Fibroblast of skin of back (primary cell): ENCODE results near the gene POGK.
"Not testable (repeated sequence)": the region's sequence is repeated elsewhere in the genome, so short reads cannot be mapped to it uniquely, and the experiment has no call there.

ENCODE experiments used
- DNase-seq: peaks from one replicate; pipeline ENCODE4 v3.0.0-alpha.2; 2013

Gene POGK

DNA sequence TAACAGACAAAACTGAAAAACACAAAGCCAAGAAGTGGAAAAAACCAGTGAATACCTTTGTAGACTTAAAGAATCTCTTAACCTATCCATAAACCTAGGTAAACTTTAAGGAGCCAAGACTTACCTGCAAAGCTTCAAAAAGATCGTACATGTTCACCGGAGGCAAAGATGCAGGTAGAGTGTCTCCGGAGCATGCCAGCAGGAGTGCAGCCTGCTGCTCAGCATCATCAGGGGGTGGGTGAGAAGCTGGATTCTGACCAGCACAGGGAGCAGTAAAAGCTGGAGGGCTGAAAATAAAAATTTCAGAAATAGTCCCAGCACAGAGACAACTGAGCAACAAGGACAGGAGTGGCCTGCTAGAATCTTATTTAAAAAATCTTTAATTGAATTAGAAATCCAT, 18.7 kb downstream of the POGK start:
- DNase-seq, result no peak

- no peak for DNase-seq
Observed at GRCh38 chr1:166858726-166859419, 19.6 kb downstream of the POGK start.

DNA sequence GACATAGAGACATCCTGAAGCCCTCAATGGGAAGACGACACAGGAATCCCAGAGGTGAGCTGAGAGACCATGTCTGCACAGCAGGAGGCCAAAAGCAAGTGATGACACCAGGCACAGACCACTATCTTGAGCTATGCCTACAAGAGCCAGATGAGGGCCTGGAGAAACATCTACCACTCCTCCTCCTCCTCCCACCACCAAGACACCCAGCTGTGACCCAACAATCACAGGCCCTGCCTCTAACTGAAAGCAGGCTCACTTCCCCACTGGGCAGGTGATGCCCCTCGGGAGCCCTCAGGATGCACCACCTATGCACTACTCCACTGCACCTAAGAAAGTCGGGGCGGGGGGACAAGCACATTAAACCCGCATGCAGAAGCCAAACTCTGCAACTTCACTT, 20.3 kb downstream of the POGK start:
- no peak for DNase-seq

GRCh38 chr1:166865926-166866325, 26.7 kb downstream of the POGK start:
- no peak for DNase-seq

DNA sequence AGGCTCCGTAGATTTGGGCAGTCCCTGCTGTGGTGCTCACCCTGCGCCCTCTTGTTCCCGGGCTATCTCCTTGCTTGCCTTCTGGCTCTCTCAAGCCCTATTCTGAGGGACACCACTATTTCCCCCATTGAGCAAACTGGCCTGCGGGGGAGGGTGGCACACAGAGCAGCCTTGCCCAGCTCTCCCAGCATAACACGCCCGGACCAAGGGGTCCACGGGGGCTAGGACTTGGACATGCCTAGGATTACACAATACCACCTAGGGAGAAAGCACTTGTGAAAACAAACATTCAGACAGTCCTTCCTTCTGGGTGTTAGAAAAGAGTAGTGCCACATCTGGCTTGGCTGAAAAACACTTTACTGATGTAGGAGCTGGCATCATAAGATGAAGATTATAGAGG, 29.4 kb downstream of the POGK start:
- no peak for DNase-seq

- DNase-seq, result no peak
Observed at GRCh38 chr1:166869318-166870099, 30.2 kb downstream of the POGK start.

DNA sequence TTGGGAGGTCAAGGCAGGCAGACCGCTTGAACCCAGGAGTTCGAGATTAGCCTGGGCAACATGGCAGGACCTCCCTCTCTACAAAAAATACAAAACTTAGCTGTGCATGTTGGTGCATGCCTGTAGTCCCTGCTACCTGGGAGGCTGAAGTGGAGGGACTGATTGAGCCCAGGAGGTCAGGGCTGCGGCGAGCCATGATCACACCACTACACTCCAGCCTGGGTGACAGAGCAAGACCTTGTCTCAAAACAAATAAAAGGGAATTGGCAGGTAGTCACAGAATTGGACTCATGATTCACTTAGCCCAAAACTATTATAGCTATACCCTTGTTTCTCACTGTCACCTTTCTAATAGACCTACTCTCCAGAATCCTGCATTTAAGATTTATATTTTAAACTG, 31.3 kb downstream of the POGK start:
- DNase-seq, result no peak

DNA sequence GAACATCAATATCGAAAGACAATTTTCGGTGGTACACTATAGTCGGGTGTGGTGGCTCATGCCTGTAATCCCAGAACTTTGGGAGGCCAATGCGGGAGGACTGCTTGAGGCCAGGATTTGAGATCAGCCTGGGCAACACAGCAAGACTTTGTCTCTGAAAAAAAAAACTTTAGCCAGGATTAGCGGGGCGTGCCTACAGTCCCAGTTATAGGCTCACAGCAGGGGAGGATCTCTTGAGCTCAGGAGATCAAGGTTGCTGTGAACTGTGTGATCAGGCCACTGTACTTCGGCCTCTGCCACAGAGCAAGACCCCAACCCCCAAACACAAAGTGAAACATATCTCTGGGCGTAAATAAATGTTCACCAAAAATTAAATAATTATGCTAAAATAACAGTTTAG, 35.2 kb downstream of the POGK start:
- no peak for DNase-seq

- no peak for DNase-seq
Observed at GRCh38 chr1:166875302-166875733, 36.0 kb downstream of the POGK start.

- peak; percentile 98 for DNase-seq
Observed at GRCh38 chr1:166875734-166876539, 36.7 kb downstream of the POGK start, which contains the start of gene TADA1. Gene TADA1 (minus strand): TSS chr1:166876264. CDS start chr1:166876233, 31 bp downstream.

- DNase-seq, result no peak
Observed at GRCh38 chr1:166876540-166876838, 37.2 kb downstream of the POGK start.

- DNase-seq, result not testable (repeated sequence)
Observed at GRCh38 chr1:166878173-166878917, 39.1 kb downstream of the POGK start.

DNA sequence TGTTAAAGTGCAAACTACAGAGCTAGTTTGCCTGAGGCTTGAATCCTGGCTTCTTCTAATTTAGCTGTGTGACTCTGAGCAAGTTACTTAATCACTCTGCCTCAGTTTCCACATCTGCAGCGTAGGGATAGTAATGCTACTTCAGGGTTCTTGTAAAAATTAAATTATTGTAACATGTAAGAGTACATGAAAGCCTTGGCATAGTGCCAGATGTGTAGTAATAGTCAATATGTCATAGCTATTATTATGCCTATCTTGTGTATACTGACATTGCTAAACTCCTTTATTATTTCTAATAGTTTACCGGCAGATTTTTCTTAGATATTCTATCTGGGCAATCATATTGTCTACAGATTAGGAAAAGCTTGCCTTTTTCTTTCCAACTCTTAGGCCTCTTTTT, 43.6 kb downstream of the POGK start:
- DNase-seq, result no peak

DNA sequence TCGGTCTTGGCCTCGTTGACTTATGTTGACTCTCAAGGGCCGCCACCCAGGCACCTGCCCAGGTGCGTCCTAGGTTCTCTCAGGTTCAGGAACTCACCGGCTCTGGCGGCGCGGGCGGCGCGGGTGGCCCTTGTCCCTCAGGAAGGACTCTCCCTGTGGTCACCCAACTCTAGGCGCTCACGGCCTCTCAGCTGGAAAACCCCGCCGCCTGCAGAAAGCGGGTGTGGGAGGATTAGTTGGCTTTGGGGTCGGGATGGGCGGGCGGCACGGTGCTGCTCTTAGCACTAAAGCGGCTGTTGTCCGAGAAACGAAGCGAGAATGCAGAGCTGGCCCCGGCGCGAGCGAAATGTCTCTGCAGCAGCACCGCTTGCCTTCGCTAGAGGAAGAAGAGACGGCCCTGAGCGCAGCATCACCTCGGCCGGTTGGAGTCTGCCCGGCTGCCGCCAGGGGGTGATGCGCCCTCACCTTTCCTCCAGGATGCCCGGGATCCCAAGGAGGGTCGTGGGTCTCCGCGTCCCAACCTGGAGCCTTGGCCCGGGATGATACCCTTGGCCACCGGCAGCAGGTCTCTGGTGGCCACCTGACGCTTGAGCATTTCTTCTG, 44.9 kb downstream of the POGK start:
- DNase-seq, result no peak

GRCh38 chr1:166884971-166885370, 45.7 kb downstream of the POGK start:
- no peak for DNase-seq

DNA sequence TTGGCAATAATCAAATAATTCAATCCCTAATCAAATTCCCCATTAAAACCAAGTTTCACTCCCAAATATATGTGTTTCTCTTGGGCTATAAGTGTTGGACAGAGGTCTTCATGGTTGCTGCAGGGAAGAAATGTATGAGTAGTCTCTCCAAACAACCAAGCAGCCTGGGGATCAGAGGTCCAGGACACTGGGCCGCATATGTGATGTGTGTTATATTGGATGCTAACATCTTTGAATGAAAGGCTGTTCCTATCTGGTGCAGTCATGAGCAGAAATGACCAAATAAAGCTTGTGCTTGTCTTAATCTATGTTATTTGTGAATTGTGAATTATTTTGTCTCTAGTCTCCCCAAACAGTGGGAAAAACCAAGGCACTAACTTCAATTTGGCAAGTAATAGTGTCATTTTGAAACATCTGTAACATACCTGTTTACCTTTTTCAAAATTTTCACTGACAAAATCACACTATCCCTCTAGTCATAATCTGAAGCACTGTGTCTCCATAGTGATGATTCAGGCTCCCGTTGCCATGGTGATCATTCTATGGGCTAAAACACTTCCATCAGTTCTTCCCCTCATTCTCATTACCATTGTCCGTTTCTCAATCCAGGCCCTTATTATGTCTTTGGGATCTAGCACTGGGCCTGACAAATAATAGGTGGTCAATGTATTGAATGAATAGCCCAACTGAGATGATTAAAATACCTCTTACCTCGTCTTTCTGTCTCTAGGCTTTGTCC, 49.3 kb downstream of the POGK start:
- DNase-seq, result peak; percentile 10

DNA sequence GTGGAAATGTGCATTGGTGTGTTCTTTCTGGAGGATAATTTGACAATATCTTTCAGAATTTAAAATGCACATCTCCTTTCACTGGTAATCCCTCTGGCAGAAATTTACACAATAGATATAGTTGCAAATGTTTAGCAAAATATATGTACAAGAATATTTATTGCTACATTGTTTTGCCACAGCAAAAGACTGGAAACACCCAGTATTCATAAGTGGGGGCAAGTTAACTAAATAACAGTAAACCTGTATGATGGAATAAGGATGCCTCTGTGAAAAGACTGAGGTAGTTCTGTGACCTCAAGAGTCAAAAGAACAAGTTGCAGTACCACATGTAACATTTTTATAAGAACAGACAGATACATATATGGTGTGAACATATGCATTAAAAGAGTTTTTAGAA, 50.5 kb downstream of the POGK start:
- no peak for DNase-seq

DNA sequence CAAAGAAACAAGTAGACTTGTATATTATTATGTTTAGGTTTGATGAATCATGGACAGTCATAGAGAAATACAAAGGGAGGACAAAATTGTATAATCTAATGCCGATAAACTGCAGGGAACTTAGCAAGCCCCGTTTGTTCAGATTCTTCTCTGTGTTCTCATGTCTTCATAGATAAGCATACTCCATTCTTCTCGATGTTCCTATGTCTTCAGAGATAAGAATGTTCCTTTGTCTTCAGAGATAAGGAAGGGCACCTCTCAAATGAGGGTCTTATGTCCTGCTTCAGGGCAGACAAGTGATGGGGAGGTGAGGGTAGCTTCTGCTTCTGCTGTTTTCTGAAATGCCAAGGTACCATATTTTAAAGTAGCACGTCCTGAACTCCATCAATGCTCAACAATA, 56.5 kb downstream of the POGK start:
- DNase-seq, result no peak

GRCh38 chr1:166899769-166900168, 60.5 kb downstream of the POGK start:
- DNase-seq, result no peak

DNA sequence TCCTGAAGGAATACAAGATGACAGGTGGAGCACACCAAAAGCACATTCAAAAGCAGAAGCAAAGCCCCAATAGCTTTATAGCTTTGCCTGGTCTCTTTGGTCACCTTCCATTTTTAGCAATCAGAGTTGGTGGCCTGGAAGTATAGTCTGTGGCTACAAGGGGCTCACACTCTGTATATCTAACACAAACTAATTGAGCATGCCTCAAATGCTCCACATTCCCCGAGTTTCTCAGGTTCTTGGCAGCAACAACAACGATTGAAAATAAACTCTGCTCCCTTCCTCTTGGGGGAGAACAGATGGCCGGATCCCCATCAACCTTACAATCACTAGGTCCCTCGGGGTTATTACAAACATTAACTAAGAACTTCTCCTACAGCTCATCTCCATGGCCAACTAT, 61.7 kb downstream of the POGK start:
- no peak for DNase-seq

DNA sequence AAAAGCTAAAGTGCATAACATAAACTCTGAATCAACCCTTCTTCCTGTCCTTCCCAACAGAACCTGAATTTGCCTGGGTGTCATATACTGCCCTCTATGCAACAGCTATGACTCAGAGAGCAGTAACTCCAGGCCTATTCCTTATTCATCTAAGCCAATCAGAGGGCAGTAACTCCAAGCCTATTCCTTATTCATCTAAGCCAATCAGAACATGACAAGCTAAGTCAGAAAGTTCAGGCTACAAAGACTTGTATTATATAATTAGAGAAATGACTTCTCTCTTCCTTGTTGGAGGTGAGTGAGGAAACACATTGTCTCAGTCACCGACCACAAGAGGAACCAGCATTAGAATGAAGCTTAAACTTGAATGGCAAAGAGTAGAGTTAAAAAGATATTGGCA, 63.0 kb downstream of the POGK start:
- peak; percentile 41 for DNase-seq

GRCh38 chr1:166903232-166903631, 64.0 kb downstream of the POGK start:
- DNase-seq, result no peak
